ENCODE results near the gene VSTM4. TPM values are rescaled to one million over a fixed set of nuclear protein-coding genes. Genes with fewer than 3 reads are reported as not detected.

The VSTM4 gene
- total and polyA plus RNA-seq, 9 of the 15 experiments (the other 6 are each of a cell fraction or from before 2014, with no cell fraction given) = 1.0 to 7.9 (median 3.0) TPM

DNA sequence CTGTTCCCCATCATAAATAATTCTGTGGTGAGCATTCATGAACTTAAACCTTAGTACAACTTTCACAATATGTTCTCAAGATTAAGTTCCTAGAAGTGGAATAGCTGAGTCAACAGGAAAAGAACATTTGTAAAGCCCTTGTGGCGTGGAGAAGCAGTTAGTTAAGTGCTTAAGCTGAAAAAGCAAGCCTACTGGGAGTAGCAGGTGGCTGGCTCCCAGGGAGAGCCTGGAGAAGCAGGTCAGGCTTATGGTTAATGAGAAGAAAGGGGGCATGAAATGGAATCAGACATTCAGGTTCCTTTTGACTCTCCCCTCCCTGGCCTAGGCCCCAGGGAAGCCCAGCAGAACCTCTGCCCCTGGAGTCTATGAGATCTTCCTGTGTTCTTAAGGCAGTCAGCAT is 35.3 kb downstream of the VSTM4 start:
- intact Hi-C loops (cut with micrococcal nuclease) = no loop called here
- no TSS peak for BruUV-seq (replicated peaks)
- DNase-seq (ENCODE audit: extremely low read depth in 1 of 4, low spot score in 3 of 4) (peak in 1 of 4 experiments; percentile 14), ATAC-seq (peak; percentile 72), FAIRE-seq (no peak)
- H4K20me1 ChIP-seq (replicated peaks; ENCODE audit: control insufficient read depth, insufficient read depth, low read length) = no peaks in the 10 kb centered on the region; the same call in 1 of the 2 replicates
- no peak overlapping the region for H2AFZ ChIP-seq (ENCODE audit: low read depth, low read length)
- ChIA-PET POLR2A (interaction anchor here (0.7 to 3.2 kb wide), 6 partner anchors 9 to 38 kb away, joined by 3 to 10 read pairs (median 4); no protein-coding TSS in a partner anchor), CTCF (ENCODE audit: low intra/inter-chr PET ratio) (no interaction called here)
- no peak overlapping the region for H3K4me3 ChIP-seq
- no peaks in the 10 kb centered on the region for H3K79me2 ChIP-seq (ENCODE audit: control insufficient read depth, insufficient read depth, low read length)
- H3K27me3 ChIP-seq (ENCODE audit: control insufficient read depth in 2 of 2, insufficient read depth in 2 of 2, low read length in 2 of 2) = no peaks in the 10 kb centered on the region
- no peak overlapping the region for H3K27ac ChIP-seq (ENCODE audit: extremely low read depth, low read depth, low read length)
- H3K9ac ChIP-seq (ENCODE audit: insufficient read depth in 1 of 2, low read depth in 2 of 2, low read length in 2 of 2) = no peak overlapping the region
- in situ Hi-C loops (cut with MboI) = no loop called here
- H3K9me1 ChIP-seq (ENCODE audit: control insufficient read depth, insufficient read depth, low read length) = no peaks in the 10 kb centered on the region
- H3K4me1 ChIP-seq (replicated peaks in 1 of 2; ENCODE audit: control insufficient read depth in 2 of 2, insufficient read depth in 2 of 2, low read length in 2 of 2) = peaks cover 0 to 15% of the 10 kb centered on the region in 2 experiments; a peak in 3 of 5 replicates
- peaks cover 4% of the 10 kb centered on the region; the same call in 1 of the 3 replicates for H3K36me3 ChIP-seq (ENCODE audit: control insufficient read depth, insufficient read depth, low read length)
- no peaks in the 10 kb centered on the region for H3K9me3 ChIP-seq (replicated peaks; ENCODE audit: control insufficient read depth, insufficient read depth, low read depth, low read length)
- no peak overlapping the region for H3K4me2 ChIP-seq (ENCODE audit: insufficient read depth, low read length)
- 5% methylated on average over 1 of the region's 1 CpG for WGBS (ENCODE audit: insufficient coverage, low coverage, missing lambda C conversion rate)
- TF ChIP-seq, protein P1, sequence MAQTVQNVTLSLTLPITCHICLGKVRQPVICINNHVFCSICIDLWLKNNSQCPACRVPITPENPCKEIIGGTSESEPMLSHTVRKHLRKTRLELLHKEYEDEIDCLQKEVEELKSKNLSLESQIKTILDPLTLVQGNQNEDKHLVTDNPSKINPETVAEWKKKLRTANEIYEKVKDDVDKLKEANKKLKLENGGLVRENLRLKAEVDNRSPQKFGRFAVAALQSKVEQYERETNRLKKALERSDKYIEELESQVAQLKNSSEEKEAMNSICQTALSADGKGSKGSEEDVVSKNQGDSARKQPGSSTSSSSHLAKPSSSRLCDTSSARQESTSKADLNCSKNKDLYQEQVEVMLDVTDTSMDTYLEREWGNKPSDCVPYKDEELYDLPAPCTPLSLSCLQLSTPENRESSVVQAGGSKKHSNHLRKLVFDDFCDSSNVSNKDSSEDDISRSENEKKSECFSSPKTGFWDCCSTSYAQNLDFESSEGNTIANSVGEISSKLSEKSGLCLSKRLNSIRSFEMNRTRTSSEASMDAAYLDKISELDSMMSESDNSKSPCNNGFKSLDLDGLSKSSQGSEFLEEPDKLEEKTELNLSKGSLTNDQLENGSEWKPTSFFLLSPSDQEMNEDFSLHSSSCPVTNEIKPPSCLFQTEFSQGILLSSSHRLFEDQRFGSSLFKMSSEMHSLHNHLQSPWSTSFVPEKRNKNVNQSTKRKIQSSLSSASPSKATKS (CRISPR knock-in tag; IDR thresholded peaks at IDR 0.05) = no peak
- TF ChIP-seq CBFA2T3 (IDR thresholded peaks at IDR 0.05) = peak; percentile 27; the same call in 1 of the 2 replicates
- TF ChIP-seq MEIS2 (IDR thresholded peaks at IDR 0.05; ENCODE audit: partially characterized antibody) = peak; percentile 69
- TF ChIP-seq KDM1A (IDR thresholded peaks at IDR 0.05) = peak in 1 of 2 experiments; percentile 39; a peak in 1 of 4 replicates
- peak; percentile 10; the same call in 1 of the 2 replicates for TF ChIP-seq JUND (IDR thresholded peaks at IDR 0.05; ENCODE audit: borderline replicate concordance, low read depth, low read length)
- TF ChIP-seq JUND (tag; IDR thresholded peaks at IDR 0.05; ENCODE audit: borderline replicate concordance, low read depth, low read length) = 0 out of 3 replicates have a peak, but pooled peaks have one; percentile 19
- no peak for TF ChIP-seq ZNF217 (CRISPR knock-in tag; IDR thresholded peaks at IDR 0.05)
- TF ChIP-seq, protein P2, sequence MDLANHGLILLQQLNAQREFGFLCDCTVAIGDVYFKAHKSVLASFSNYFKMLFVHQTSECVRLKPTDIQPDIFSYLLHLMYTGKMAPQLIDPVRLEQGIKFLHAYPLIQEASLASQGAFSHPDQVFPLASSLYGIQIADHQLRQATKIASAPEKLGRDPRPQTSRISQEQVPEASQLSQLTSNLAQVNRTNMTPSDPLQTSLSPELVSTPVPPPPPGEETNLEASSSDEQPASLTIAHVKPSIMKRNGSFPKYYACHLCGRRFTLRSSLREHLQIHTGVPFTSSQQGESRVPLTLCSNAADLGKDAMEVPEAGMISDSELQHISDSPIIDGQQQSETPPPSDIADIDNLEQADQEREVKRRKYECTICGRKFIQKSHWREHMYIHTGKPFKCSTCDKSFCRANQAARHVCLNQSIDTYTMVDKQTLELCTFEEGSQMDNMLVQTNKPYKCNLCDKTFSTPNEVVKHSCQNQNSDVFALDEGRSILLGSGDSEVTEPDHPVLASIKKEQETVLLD (IDR thresholded peaks at IDR 0.05) = no peak
- TF ChIP-seq, protein P3, sequence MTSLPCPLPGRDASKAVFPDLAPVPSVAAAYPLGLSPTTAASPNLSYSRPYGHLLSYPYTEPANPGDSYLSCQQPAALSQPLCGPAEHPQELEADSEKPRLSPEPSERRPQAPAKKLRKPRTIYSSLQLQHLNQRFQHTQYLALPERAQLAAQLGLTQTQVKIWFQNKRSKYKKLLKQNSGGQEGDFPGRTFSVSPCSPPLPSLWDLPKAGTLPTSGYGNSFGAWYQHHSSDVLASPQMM (CRISPR knock-in tag; IDR thresholded peaks at IDR 0.05) = no peak
- TF ChIP-seq MYNN (IDR thresholded peaks at IDR 0.05) = no peak
- TF ChIP-seq MYNN (CRISPR knock-in tag; IDR thresholded peaks at IDR 0.05) = no peak
- TF ChIP-seq MAFK (IDR thresholded peaks at IDR 0.05; ENCODE audit: low read length) = peak; percentile 72
- TF ChIP-seq KDM4B (IDR thresholded peaks at IDR 0.05; ENCODE audit: borderline replicate concordance in 2 of 2, low read depth in 1 of 2) = no peak
- TF ChIP-seq, protein P4, sequence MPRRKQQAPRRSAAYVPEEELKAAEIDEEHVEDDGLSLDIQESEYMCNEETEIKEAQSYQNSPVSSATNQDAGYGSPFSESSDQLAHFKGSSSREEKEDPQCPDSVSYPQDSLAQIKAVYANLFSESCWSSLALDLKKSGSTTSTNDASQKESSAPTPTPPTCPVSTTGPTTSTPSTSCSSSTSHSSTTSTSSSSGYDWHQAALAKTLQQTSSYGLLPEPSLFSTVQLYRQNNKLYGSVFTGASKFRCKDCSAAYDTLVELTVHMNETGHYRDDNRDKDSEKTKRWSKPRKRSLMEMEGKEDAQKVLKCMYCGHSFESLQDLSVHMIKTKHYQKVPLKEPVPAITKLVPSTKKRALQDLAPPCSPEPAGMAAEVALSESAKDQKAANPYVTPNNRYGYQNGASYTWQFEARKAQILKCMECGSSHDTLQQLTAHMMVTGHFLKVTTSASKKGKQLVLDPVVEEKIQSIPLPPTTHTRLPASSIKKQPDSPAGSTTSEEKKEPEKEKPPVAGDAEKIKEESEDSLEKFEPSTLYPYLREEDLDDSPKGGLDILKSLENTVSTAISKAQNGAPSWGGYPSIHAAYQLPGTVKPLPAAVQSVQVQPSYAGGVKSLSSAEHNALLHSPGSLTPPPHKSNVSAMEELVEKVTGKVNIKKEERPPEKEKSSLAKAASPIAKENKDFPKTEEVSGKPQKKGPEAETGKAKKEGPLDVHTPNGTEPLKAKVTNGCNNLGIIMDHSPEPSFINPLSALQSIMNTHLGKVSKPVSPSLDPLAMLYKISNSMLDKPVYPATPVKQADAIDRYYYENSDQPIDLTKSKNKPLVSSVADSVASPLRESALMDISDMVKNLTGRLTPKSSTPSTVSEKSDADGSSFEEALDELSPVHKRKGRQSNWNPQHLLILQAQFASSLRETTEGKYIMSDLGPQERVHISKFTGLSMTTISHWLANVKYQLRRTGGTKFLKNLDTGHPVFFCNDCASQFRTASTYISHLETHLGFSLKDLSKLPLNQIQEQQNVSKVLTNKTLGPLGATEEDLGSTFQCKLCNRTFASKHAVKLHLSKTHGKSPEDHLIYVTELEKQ (CRISPR knock-in tag; IDR thresholded peaks at IDR 0.05) = no peak
- TF ChIP-seq ARID1B (IDR thresholded peaks at IDR 0.05) = peak; percentile 40; the same call in 1 of the 2 replicates
- TF ChIP-seq SMARCA4 (IDR thresholded peaks at IDR 0.05) = peak; percentile 40; the same call in 1 of the 2 replicates
- peak; percentile 96 for TF ChIP-seq ZNF316 (IDR thresholded peaks at IDR 0.05)
- peak; percentile 75 for TF ChIP-seq MAFF (IDR thresholded peaks at IDR 0.05; ENCODE audit: low read length)
